Right cardiac atrium (tissue), 5 donors: ENCODE data around the gene DACH1. TPM values are rescaled to one million over a fixed set of nuclear protein-coding genes. Genes with fewer than 3 reads are reported as not detected.

Experiments used
- ATAC-seq, 2 donors: fragments of 200-7000 bp; cut with Tn5 transposase; one replicate each; pipeline versions ENCODE4 v1.8.0 to v1.9.1; 2020; ENCODE audit warnings: moderate library complexity in 2 of 2, mild to moderate bottlenecking in 1 of 2
- DNase-seq, 3 donors: peaks; one replicate each; pipeline ENCODE4 v3.0.0-alpha.2; 2020
- H3K27ac ChIP-seq: one replicate; pipeline ENCODE4 v1.5.1; 2013; ENCODE audit warnings: mild to moderate bottlenecking, low read length, control low read depth, moderate library complexity
- H3K27me3 ChIP-seq: one replicate; pipeline ENCODE4 v1.6.1; 2013; ENCODE audit not compliant: control insufficient read depth, insufficient read depth
- H3K4me1 ChIP-seq: one replicate; pipeline ENCODE4 v1.6.1; 2013; ENCODE audit warnings: low read length; ENCODE audit not compliant: control insufficient read depth, insufficient read depth
- H3K4me3 ChIP-seq: one replicate; pipeline ENCODE4 v1.5.1; 2013; ENCODE audit warnings: low read length, control low read depth
- H3K9me3 ChIP-seq: one replicate; pipeline ENCODE4 v1.6.1; 2013; ENCODE audit warnings: low read length; ENCODE audit not compliant: control insufficient read depth
- WGBS: extraction: QIAGEN DNeasy Blood & Tissue Kit; methylation state at CpG from one replicate; pipeline ENCODE4 v1.1.7; 2013; 5-methylcytosine and 5-hydroxymethylcytosine counted together
- intact Hi-C, 4 donors: fragments of 100-400 bp; cut with DNase I; formaldehyde crosslinking; loops; one replicate each; pipeline versions ENCODE4 v1.11.0 to v1.14.0; 2022 to 2023
- polyA plus RNA-seq: library from polyadenylated mRNA; stranded (reverse); fragments of 200-250 nt; gene quantifications from one replicate; pipeline ENCODE4 v1.2.3, GENCODE V29; 2013
- total RNA-seq, 4 donors: library from RNA; stranded (reverse); fragmentation: NEBNext Ultra II Directional; extraction: Animal tissue kit (Norgen Biotek cat#: 25700); gene quantifications; one replicate each; pipeline ENCODE4 v1.2.1, GENCODE V29; 2021
- donor health status: healthy with polysubstance abuse.
- donor health status: DM: no; HTN: yes; CAD: no.
- donor health status: DM: no; HTN: no; CAD: no.
- donor health status: DM: no; HTN: yes; CAD: no; lungs with severe emphysema.
- donor health status: DM: yes; HTN: yes; CAD: no.

The DACH1 gene
- total and polyA plus RNA-seq, 5 donors, result 1.0 to 3.9 (median 1.3) TPM

DNA sequence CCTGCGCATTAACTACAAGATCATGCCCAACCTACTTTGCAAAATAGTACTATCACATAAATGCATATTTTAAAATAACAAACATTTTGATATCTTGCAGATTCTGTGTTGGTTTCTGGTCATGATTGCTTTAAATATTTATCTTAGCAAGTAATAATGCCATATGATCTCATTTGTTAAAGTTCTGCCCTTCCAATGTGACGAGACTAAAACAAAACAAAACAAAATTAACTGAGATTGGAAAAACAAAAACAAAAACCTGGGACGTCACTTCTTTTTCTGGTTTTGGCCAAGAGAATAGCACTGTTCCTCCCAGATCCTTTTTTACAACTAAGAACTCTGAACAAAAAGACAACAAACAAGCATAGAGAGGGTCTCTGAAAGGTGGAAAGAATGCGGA is 436.3 kb downstream of the DACH1 start:
- ATAC-seq (no peak), DNase-seq (no peak)
- Histone ChIP-seq H3K27ac (no peak overlapping the region), H3K4me3 (no peak overlapping the region), H3K27me3 (no peaks in the 10 kb centered on the region), H3K9me3 (no peaks in the 10 kb centered on the region), H3K4me1 (no peaks in the 10 kb centered on the region)
- intact Hi-C loops, result no loop called here
- WGBS, result 79% methylated on average over 4 of the region's 4 CpGs

DNA sequence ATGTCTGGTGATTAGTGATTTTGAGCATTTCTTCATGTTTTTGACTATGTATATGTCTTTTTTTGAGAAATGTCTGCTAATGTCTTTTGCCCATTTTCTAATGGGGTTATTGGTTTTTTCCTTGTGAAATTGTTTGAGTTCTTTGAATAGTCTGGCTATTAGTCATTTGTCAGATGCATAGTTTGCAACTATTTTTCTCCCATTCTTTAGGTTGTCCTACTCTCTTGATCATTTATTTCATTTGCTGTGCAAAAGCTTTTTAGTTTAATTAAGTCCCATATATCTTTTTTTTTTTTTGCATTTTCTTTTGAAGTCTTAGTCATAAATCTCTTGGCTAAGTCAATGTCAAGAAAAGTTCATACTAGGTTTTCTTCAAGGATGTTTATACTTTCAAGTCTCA is 449.8 kb downstream of the DACH1 start:
- DNase-seq (no peak), ATAC-seq (no peak)
- H3K27ac ChIP-seq, result no peak overlapping the region
- no peak overlapping the region for H3K4me3 ChIP-seq
- no peaks in the 10 kb centered on the region for H3K9me3 ChIP-seq
- intact Hi-C loops, result no loop called here
- H3K27me3 ChIP-seq, result no peaks in the 10 kb centered on the region
- no peaks in the 10 kb centered on the region for H3K4me1 ChIP-seq

- ATAC-seq (no peak), DNase-seq (no peak)
- Histone ChIP-seq H3K4me1 (no peaks in the 10 kb centered on the region), H3K4me3 (no peak overlapping the region), H3K27ac (no peak overlapping the region), H3K9me3 (no peaks in the 10 kb centered on the region), H3K27me3 (no peaks in the 10 kb centered on the region)
- WGBS, result 57% methylated on average over 2 of the region's 2 CpGs
- intact Hi-C loops, result no loop called here
These were observed 454.8 kb downstream of the DACH1 start for GRCh38 chr13:71412231-71412630.

GRCh38 chr13:71408416-71408815 is 458.6 kb downstream of the DACH1 start:
- Histone ChIP-seq H3K27me3 (no peaks in the 10 kb centered on the region), H3K27ac (no peak overlapping the region), H3K4me3 (no peak overlapping the region), H3K4me1 (no peaks in the 10 kb centered on the region), H3K9me3 (no peaks in the 10 kb centered on the region)
- ATAC-seq (no peak), DNase-seq (no peak)
- intact Hi-C loops, result no loop called here

GRCh38 chr13:71399631-71400215 is 467.3 kb downstream of the DACH1 start:
- no peaks in the 10 kb centered on the region for H3K27me3 ChIP-seq
- intact Hi-C loops, result no loop called here
- ATAC-seq (no peak), DNase-seq (no peak)
- no peak overlapping the region for H3K4me3 ChIP-seq
- no peak overlapping the region for H3K27ac ChIP-seq
- WGBS, result 64% methylated on average over 3 of the region's 3 CpGs
- no peaks in the 10 kb centered on the region for H3K9me3 ChIP-seq
- H3K4me1 ChIP-seq, result no peaks in the 10 kb centered on the region

DNA sequence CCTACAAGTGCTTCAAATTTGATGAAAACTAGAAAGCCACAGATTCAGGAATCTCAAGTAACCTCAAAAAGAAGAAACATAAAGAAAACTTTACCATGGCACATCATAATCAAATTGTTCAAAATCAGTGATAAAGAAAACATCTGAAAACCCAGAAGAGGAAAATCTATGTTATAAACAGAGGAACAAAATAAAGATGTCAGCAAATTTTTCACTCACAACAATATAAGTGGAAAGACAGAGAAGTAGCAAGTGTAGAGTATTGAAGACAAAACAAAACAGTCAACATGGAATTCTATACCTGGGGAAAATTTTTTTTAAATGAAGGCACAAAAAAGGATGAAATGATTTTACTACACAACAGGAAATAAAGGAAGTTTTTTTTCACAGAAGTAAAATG is 470.9 kb downstream of the DACH1 start:
- H3K4me1 ChIP-seq, result no peaks in the 10 kb centered on the region
- H3K9me3 ChIP-seq, result no peaks in the 10 kb centered on the region
- no peak for DNase-seq
- intact Hi-C loops, result no loop called here
- no peak overlapping the region for H3K4me3 ChIP-seq
- H3K27me3 ChIP-seq, result no peaks in the 10 kb centered on the region
- no peak for ATAC-seq
- H3K27ac ChIP-seq, result no peak overlapping the region

- no peak overlapping the region for H3K27ac ChIP-seq
- intact Hi-C loops, result no loop called here
- WGBS, result 40% methylated on average over 8 of the region's 8 CpGs
- peak; percentile 36 to 45 for ATAC-seq
- no peaks in the 10 kb centered on the region for H3K27me3 ChIP-seq
- no peak for DNase-seq
- H3K9me3 ChIP-seq, result no peaks in the 10 kb centered on the region
- no peaks in the 10 kb centered on the region for H3K4me1 ChIP-seq
- peak overlapping the region; percentile 20 for H3K4me3 ChIP-seq
These were observed 472.0 kb downstream of the DACH1 start for GRCh38 chr13:71395053-71395452.

- no peak overlapping the region for H3K27ac ChIP-seq
- no peaks in the 10 kb centered on the region for H3K9me3 ChIP-seq
- DNase-seq, result no peak
- intact Hi-C loops, result no loop called here
- ATAC-seq, result no peak
- no peaks in the 10 kb centered on the region for H3K4me1 ChIP-seq
- no peak overlapping the region for H3K4me3 ChIP-seq
- 64% methylated on average over 3 of the region's 3 CpGs for WGBS
- no peaks in the 10 kb centered on the region for H3K27me3 ChIP-seq
These were observed 472.8 kb downstream of the DACH1 start for GRCh38 chr13:71394176-71394575.
